ENCODE data around the gene ZMYM1.
"Not testable (repeated sequence)": the region's sequence is repeated elsewhere in the genome, so short reads cannot be mapped to it uniquely, and the experiment has no call there.

The ZMYM1 gene

GRCh38 chr1:35079003-35079930 lies at the start of gene ZMYM1:
ZMYM1 (plus strand) TSS chr1:35079385; CDS start chr1:35093988, 14,603 bp downstream.
- peak; percentile 81 for DNase-seq

- DNase-seq = no peak
These were observed 49.4 kb upstream of the ZMYM1 start for GRCh38 chr1:35029761-35030160.

- no peak for DNase-seq
These were observed 48.8 kb upstream of the ZMYM1 start for GRCh38 chr1:35030338-35030737.

- peak; percentile 33 for DNase-seq
These were observed 48.3 kb upstream of the ZMYM1 start for GRCh38 chr1:35030756-35031446.

GRCh38 chr1:35032384-35032739 lies 46.8 kb upstream of the ZMYM1 start:
- no peak for DNase-seq

GRCh38 chr1:35033346-35033745 lies 45.8 kb upstream of the ZMYM1 start:
- no peak for DNase-seq

GRCh38 chr1:35036621-35037020 lies 42.6 kb upstream of the ZMYM1 start:
- no peak for DNase-seq

- DNase-seq = no peak
These were observed 42.0 kb upstream of the ZMYM1 start for GRCh38 chr1:35037206-35037605.

GRCh38 chr1:35038723-35039122 lies 40.5 kb upstream of the ZMYM1 start:
- no peak for DNase-seq

GRCh38 chr1:35043498-35043897 lies 35.7 kb upstream of the ZMYM1 start:
- no peak for DNase-seq

- DNase-seq = no peak
These were observed 34.8 kb upstream of the ZMYM1 start for GRCh38 chr1:35044431-35044830.

GRCh38 chr1:35046730-35047129 lies 32.5 kb upstream of the ZMYM1 start:
- DNase-seq = no peak

- no peak for DNase-seq
These were observed 31.9 kb upstream of the ZMYM1 start for GRCh38 chr1:35047188-35047858.

- no peak for DNase-seq
These were observed 30.1 kb upstream of the ZMYM1 start for GRCh38 chr1:35049116-35049515.

- DNase-seq = no peak
These were observed 25.8 kb upstream of the ZMYM1 start for GRCh38 chr1:35053433-35053832.

- DNase-seq = not testable (repeated sequence)
These were observed 24.9 kb upstream of the ZMYM1 start for GRCh38 chr1:35054282-35054681.

- not testable (repeated sequence) for DNase-seq
These were observed 20.9 kb upstream of the ZMYM1 start for GRCh38 chr1:35058321-35058720.

GRCh38 chr1:35058988-35059387 lies 20.2 kb upstream of the ZMYM1 start:
- no peak for DNase-seq

GRCh38 chr1:35062518-35063196 lies 16.5 kb upstream of the ZMYM1 start:
- DNase-seq = no peak

GRCh38 chr1:35064265-35064664 lies 14.9 kb upstream of the ZMYM1 start:
- DNase-seq = no peak

GRCh38 chr1:35069746-35070145 lies 9.4 kb upstream of the ZMYM1 start:
- no peak for DNase-seq

GRCh38 chr1:35073265-35073811 lies 5.8 kb upstream of the ZMYM1 start:
- DNase-seq = no peak

GRCh38 chr1:35076426-35076825 lies 2.8 kb upstream of the ZMYM1 start:
- not testable (repeated sequence) for DNase-seq

Data from CD4-positive, alpha-beta T cell treated with Interleukin-17A for 1 hour (primary cell).